PC-3 (cell line): ENCODE data around the gene CFAP210.

ENCODE experiments used
- CTCF ChIP-seq: fragments of 300-600 bp; sonication (generic); conservative IDR thresholded peaks from 2 replicates; pipeline ENCODE4 v1.5.1; 2017; ENCODE audit warnings: antibody characterized with exemption, low read depth, mild to moderate bottlenecking, low read length
- EZH2 ChIP-seq: fragments of 300-600 bp; sonication (generic); IDR thresholded peaks from one replicate; pipeline ENCODE4 v1.6.1; 2017; ENCODE audit warnings: antibody characterized with exemption, mild to moderate bottlenecking, low read length; ENCODE audit not compliant: unreplicated experiment
- EZH2phosphoT487 ChIP-seq: fragments of 300-600 bp; sonication (generic); IDR thresholded peaks from 2 replicates; pipeline ENCODE4 v1.6.1; 2018; ENCODE audit warnings: mild to moderate bottlenecking, antibody characterized with exemption, low read length, borderline replicate concordance

GRCh38 chr2:169709981-169710380 lies 15.8 kb upstream of the CFAP210 start:
- TF ChIP-seq CTCF = no peak
- no peak for TF ChIP-seq EZH2
- no peak for TF ChIP-seq EZH2phosphoT487
